NCI-H2107 (cell line): ENCODE measurements around the gene ZNF710.
"Not testable (repeated sequence)": the region's sequence is repeated elsewhere in the genome, so short reads cannot be mapped to it uniquely, and the experiment has no call there.

Source experiments
- DNase-seq: peaks from one replicate; lab custom pipeline; 2025; lab: John Stamatoyannopoulos, UW

Gene ZNF710, protein sequence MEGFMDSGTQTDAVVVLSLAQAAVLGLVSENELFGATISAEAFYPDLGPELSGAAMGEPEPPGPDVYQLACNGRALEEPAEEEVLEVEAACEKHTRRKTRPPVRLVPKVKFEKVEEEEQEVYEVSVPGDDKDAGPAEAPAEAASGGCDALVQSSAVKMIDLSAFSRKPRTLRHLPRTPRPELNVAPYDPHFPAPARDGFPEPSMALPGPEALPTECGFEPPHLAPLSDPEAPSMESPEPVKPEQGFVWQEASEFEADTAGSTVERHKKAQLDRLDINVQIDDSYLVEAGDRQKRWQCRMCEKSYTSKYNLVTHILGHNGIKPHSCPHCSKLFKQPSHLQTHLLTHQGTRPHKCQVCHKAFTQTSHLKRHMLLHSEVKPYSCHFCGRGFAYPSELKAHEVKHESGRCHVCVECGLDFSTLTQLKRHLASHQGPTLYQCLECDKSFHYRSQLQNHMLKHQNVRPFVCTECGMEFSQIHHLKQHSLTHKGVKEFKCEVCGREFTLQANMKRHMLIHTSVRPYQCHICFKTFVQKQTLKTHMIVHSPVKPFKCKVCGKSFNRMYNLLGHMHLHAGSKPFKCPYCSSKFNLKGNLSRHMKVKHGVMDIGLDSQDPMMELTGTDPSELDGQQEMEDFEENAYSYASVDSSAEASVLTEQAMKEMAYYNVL

DNA sequence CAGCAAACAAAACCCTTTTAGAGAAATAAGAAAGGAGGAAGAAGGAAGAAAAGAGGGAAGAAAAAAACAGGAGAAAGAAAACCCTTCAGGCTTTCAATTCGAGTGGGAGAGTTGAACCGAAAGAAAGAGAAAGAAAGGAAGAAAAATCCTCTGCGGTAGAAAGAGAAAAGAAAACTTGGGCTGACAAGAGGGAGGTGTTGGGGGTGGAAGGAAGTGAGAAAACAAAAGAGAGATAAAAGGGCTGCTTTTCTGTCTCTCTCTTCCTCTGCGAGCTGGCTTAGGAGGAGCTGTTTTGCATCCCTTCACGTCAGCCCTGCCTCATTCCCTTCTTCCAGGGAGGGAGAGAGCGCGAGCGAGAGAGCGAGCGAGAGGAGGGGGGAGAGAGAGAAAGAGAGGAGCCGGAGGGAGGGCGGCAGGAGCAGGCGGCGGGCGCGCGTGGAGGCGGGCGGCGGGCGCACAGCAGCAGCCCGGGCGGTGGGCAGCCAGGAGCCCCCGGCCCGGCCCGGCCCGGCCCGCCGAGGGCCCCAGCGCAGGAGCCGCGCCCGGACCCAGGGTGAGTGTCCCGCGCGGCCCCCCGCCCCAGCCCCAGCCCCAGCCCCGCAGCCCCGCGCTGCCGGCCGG lies at the start of gene ZNF710:
TSS of gene ZNF710 (plus strand) at position 263 of the 621 bp plus-strand sequence. CDS start 65,814 bp downstream, outside the sequence.
- DNase-seq = no peak

GRCh38 chr15:89954541-89954940 lies 46.6 kb upstream of the ZNF710 start:
- DNase-seq = no peak

GRCh38 chr15:89955449-89955998 lies 45.6 kb upstream of the ZNF710 start:
- not testable (repeated sequence) for DNase-seq

GRCh38 chr15:89958107-89958805 lies 42.9 kb upstream of the ZNF710 start:
- no peak for DNase-seq

DNA sequence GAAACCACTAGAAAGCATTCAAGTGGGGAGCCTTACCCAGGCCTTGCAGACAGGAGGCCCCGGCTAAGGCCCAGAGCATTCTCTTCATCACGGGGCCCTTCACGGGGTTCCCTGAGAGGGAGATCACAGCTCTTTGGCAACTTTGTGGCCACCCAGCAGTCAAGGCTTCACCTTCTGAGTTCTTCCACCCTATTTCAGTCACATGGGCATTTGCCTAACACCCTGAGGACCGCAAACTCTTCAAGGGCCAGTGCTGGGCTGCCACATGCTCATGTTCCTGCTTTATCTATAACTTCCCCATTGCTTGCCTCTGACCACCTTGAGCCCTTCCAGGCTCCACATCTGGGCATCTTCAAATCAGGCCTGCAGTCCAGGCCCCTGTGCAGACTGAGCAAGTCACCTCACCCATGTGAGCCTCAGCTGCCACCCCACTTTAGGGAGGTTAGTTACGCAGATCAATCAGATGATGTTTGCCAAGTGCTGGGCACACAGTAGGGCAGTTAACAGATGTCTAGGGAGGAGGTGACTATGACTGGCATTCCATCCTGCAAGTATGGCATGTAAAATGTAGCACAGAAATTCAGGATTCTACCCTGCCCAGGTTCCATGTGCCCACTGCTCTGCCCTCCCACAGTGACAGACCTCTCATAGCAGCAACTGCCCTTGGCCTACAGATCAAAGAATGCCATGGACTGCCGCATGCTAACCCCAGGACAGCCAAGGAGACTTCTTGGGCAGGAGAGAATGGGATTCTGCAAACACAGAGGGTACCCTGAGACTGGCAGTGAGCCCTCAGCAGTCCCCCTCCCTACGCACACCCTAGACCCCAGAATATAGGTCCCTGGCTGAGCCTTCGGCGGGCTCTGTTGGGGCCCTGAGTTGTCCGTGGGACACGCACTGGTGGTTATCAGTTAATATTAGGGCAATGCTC lies 37.6 kb upstream of the ZNF710 start:
- DNase-seq = no peak

DNA sequence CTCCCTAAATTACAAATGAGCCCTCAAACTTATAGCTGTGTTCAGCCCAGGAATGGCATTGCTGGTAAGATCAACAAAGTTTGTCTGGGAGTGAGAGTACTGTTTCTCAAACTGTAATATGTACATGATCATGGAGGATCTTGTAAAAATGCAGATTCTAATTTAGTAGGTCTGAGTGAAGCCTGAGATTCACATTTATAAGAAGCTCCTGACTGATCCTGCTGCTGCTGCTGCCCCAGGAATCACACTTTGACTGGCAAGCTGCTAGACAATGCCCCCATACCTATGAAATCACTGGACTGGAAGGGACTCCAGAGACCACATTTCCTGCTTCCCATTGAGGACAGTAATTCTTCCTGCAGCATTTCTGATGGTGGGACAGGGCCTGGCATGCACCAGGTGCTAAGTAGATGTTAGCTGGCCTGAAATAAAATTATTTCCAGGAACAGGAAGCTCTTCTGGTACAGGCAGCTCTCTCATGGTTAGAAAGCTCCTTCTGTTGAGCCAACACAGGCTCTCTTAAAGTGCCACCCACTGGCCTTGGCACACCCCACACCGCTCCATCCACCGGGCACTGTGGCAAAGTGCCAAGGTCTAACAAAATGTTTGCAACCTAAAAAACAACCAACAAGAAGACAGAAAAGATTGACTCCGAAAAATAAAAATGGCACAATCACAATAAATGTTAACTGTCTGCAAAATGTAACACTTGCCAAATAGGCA lies 36.7 kb upstream of the ZNF710 start:
- no peak for DNase-seq

GRCh38 chr15:89967881-89968280 lies 33.2 kb upstream of the ZNF710 start:
- DNase-seq = no peak

DNA sequence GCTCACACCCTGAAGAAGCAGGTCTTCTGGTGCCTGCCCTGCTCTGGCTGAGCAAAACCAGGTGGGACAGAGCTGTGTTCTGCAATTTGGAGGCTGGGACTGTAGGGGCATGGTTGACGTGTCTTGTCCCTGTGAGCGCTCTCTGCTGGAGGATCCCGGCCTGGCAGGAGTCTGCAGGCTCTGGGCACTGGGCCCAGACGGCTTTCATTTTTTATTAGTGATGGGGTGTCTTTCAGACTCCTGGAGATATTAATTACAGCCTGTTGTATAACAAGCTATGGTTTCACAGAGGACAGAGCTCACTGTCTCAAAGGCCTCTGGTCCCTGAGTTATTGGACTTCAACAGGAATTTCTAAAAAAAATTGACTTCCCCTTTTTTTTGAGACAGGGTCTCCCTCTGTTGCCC lies 29.5 kb upstream of the ZNF710 start:
- no peak for DNase-seq

GRCh38 chr15:89972085-89972484 lies 29.0 kb upstream of the ZNF710 start:
- DNase-seq = no peak

GRCh38 chr15:89975482-89976245 lies 25.5 kb upstream of the ZNF710 start:
- no peak for DNase-seq

GRCh38 chr15:89976246-89976600 lies 24.9 kb upstream of the ZNF710 start:
- no peak for DNase-seq

DNA sequence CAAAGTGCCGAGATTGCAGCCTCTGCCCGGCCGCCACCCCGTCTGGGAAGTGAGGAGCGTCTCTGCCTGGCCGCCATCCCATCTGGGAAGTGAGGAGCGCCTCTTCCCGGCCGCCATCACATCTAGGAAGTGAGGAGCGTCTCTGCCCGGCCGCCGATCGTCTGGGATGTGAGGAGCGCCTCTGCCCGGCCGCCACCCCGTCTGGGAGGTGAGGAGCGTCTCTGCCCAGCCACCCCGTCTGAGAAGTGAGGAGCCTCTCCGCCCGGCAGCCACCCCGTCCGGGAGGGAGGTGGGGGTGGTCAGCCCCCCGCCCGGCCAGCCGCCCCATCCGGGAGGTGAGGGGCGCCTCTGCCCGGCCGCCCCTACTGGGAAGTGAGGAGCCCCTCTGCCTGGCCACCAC lies 23.3 kb upstream of the ZNF710 start:
- not testable (repeated sequence) for DNase-seq

- no peak for DNase-seq
Observed at GRCh38 chr15:89978914-89979313, 22.2 kb upstream of the ZNF710 start.

GRCh38 chr15:89980896-89981295 lies 20.2 kb upstream of the ZNF710 start:
- no peak for DNase-seq

DNA sequence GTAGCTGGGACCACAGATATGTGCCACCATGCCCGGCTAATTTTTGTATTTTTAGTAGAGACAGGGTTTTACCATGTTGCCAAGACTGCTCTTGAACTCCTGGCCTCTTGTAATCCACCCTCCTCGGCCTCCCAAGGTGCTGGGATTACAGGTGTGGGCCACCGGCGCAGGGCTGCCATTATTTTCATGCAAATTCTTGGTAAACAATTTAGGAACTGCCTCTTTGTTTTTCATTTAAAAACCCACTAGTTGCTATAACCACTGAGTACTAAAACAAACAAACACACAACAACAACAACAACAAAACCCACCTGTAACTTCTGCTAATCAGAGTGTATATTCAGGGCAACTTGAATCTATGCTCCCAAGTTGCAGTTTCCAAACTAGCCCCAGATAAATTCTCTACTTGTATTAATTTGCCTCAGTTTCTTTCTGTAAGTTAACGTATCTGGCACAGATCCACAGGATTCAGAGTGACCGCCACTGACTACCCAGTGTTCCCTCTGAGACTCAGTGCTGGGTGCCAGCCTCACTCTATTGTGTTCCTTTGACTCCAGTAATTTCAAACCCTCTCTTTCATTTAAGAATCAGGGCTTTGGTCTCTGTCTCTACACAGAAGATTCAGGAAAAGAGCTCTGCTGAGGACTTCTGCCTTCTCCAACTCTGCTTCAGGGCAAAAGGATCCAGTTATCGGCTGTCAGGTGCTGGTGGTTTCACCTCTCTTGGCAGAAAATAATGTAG lies 18.6 kb upstream of the ZNF710 start:
- no peak for DNase-seq

GRCh38 chr15:89984001-89984400 lies 17.1 kb upstream of the ZNF710 start:
- no peak for DNase-seq

GRCh38 chr15:89984421-89985010 lies 16.6 kb upstream of the ZNF710 start:
- no peak for DNase-seq

- DNase-seq = no peak
Observed at GRCh38 chr15:89985111-89985510, 16.0 kb upstream of the ZNF710 start.
